ENCODE data around the gene TXNDC2.
"Not testable (repeated sequence)": the region's sequence is repeated elsewhere in the genome, so short reads cannot be mapped to it uniquely, and the experiment has no call there.

TXNDC2 gene

DNA sequence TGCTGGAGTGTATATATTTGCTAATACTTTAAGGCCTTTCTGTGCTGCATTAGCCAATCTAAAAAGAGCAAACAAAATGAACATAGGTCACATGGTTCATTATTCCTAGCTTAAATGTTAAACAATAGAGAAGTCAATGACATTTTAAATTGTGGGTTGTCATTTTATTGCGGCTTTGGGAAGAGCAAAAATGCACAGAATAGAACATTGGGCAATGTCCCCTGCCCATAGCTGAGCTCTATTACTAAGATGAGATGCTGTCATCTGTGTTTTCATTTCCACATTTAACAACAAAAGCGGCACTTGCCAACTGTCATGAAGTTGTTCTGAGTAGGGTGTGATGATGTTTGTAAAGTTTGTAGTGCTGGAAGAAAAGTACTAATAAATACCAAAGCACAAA lies 24.9 kb downstream of the TXNDC2 start:
- Histone ChIP-seq H4K20me1 (ENCODE audit: insufficient read depth, low read length) (peaks cover 8% of the 10 kb centered on the region), H3K36me3 (replicated peaks; ENCODE audit: low read depth, low read length) (no peaks in the 10 kb centered on the region), H2AFZ (ENCODE audit: low read depth, low read length) (no peak overlapping the region), H3K27ac (ENCODE audit: low read length) (no peak overlapping the region), H3K4me3 (ENCODE audit: low read length) (no peak overlapping the region), H3K79me2 (ENCODE audit: low read length) (peaks cover 17% of the 10 kb centered on the region), H3K9me3 (ENCODE audit: insufficient read depth, low read length) (no peaks in the 10 kb centered on the region), H3K4me1 (ENCODE audit: low read length) (peaks cover 8% of the 10 kb centered on the region), H3K9ac (ENCODE audit: low read length) (no peak overlapping the region), H3K27me3 (ENCODE audit: low read depth, low read length) (peaks cover 18% of the 10 kb centered on the region), H3K4me2 (ENCODE audit: low read length) (no peak overlapping the region)
- TF ChIP-seq, protein P1, sequence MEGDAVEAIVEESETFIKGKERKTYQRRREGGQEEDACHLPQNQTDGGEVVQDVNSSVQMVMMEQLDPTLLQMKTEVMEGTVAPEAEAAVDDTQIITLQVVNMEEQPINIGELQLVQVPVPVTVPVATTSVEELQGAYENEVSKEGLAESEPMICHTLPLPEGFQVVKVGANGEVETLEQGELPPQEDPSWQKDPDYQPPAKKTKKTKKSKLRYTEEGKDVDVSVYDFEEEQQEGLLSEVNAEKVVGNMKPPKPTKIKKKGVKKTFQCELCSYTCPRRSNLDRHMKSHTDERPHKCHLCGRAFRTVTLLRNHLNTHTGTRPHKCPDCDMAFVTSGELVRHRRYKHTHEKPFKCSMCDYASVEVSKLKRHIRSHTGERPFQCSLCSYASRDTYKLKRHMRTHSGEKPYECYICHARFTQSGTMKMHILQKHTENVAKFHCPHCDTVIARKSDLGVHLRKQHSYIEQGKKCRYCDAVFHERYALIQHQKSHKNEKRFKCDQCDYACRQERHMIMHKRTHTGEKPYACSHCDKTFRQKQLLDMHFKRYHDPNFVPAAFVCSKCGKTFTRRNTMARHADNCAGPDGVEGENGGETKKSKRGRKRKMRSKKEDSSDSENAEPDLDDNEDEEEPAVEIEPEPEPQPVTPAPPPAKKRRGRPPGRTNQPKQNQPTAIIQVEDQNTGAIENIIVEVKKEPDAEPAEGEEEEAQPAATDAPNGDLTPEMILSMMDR (IDR thresholded peaks at IDR 0.05; ENCODE audit: low read depth, low read length) = no peak
- no peak for TF ChIP-seq EZH2phosphoT487 (IDR thresholded peaks at IDR 0.05; ENCODE audit: low read depth)

DNA sequence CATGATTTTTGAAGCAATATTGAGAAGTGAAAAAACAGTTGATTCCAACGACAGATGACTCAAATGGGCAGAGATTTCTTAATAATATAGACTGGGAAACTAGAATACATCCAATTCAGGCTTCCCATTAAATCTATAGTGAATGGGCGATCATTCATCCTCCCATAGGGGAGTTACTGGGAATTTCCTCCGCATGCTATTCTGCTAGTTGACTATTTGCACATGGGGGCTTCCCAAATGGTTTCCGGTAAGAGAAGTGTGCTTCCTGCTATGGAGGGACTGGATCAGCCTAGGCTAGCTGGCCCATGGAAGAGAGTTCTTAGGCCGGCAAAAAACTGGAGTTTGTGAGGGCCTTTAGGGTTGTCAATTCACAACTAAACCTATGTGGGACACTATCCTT lies 25.5 kb downstream of the TXNDC2 start:
- peaks cover 13% of the 10 kb centered on the region for H3K4me1 ChIP-seq (ENCODE audit: low read length)
- peaks cover 18% of the 10 kb centered on the region for H3K27me3 ChIP-seq (ENCODE audit: low read depth, low read length)
- no peak overlapping the region for H3K4me2 ChIP-seq (ENCODE audit: low read length)
- H2AFZ ChIP-seq (ENCODE audit: low read depth, low read length) = no peak overlapping the region
- no peaks in the 10 kb centered on the region for H3K36me3 ChIP-seq (replicated peaks; ENCODE audit: low read depth, low read length)
- no peak overlapping the region for H3K27ac ChIP-seq (ENCODE audit: low read length)
- H3K79me2 ChIP-seq (ENCODE audit: low read length) = peaks cover 23% of the 10 kb centered on the region
- H3K9me3 ChIP-seq (ENCODE audit: insufficient read depth, low read length) = no peaks in the 10 kb centered on the region
- TF ChIP-seq, protein P1 (IDR thresholded peaks at IDR 0.05; ENCODE audit: low read depth, low read length) = no peak
- TF ChIP-seq EZH2phosphoT487 (IDR thresholded peaks at IDR 0.05; ENCODE audit: low read depth) = no peak
- H3K9ac ChIP-seq (ENCODE audit: low read length) = no peak overlapping the region
- H3K4me3 ChIP-seq (ENCODE audit: low read length) = no peak overlapping the region
- H4K20me1 ChIP-seq (ENCODE audit: insufficient read depth, low read length) = peaks cover 13% of the 10 kb centered on the region

DNA sequence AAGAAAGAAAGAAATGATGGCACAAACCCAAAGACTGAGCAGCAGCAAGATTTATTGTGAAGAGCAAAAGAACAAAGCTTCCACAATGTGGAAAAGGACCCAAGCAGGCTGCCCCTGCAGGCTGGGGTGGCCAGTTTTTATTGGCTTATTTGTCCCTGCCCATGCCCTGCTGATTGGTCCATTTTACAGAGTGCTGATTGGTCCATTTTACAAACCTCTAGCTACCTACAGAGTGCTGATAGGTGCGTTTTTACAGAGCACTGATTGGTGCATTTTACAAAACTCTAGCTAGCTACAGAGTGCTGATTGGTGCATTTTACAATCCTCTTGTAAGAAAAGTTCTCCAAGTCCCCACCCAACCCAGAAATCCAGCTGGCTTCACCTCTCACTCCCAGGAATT lies 26.5 kb downstream of the TXNDC2 start:
- H3K9me3 ChIP-seq (ENCODE audit: insufficient read depth, low read length); H3K36me3 ChIP-seq (replicated peaks; ENCODE audit: low read depth, low read length); H3K4me2 ChIP-seq (ENCODE audit: low read length); H3K4me3 ChIP-seq (ENCODE audit: low read length); H2AFZ ChIP-seq (ENCODE audit: low read depth, low read length); H3K9ac ChIP-seq (ENCODE audit: low read length); H3K27ac ChIP-seq (ENCODE audit: low read length): not testable (repeated sequence)
- H3K79me2 ChIP-seq (ENCODE audit: low read length) = peaks cover 33% of the 10 kb centered on the region
- peaks cover 18% of the 10 kb centered on the region for H3K27me3 ChIP-seq (ENCODE audit: low read depth, low read length)
- peaks cover 16% of the 10 kb centered on the region for H3K4me1 ChIP-seq (ENCODE audit: low read length)
- peaks cover 24% of the 10 kb centered on the region for H4K20me1 ChIP-seq (ENCODE audit: insufficient read depth, low read length)

DNA sequence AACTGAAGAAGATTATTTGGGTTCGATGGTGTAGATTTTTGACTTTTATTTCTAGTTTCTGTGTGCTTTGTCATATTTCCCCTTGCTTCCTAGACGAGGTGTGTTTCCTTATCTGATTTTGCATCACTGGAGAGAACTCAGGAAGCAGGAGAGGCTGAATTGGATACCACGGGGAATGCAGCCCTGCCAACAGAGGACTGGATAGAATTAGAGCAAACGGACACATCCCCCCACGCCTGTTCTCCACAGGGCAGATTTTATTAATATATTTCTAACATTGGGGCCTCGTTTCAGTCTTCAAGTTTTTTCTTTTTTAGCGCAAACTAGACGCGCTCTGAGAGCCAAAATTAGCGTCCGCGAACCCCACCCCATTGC lies 27.4 kb downstream of the TXNDC2 start:
- Histone ChIP-seq H4K20me1 (ENCODE audit: insufficient read depth, low read length) (peaks cover 32% of the 10 kb centered on the region), H3K27me3 (ENCODE audit: low read depth, low read length) (peaks cover 14% of the 10 kb centered on the region), H3K9me3 (ENCODE audit: insufficient read depth, low read length) (no peaks in the 10 kb centered on the region), H3K27ac (ENCODE audit: low read length) (no peak overlapping the region), H2AFZ (ENCODE audit: low read depth, low read length) (peak overlapping the region; percentile 96), H3K79me2 (ENCODE audit: low read length) (peaks cover 42% of the 10 kb centered on the region), H3K9ac (ENCODE audit: low read length) (peak overlapping the region; percentile 70), H3K4me3 (ENCODE audit: low read length) (peak overlapping the region; percentile 96), H3K36me3 (replicated peaks; ENCODE audit: low read depth, low read length) (no peaks in the 10 kb centered on the region), H3K4me2 (ENCODE audit: low read length) (peak overlapping the region; percentile 99), H3K4me1 (ENCODE audit: low read length) (peaks cover 16% of the 10 kb centered on the region)
- TF ChIP-seq, protein P1 (IDR thresholded peaks at IDR 0.05; ENCODE audit: low read depth, low read length) = no peak
- TF ChIP-seq EZH2phosphoT487 (IDR thresholded peaks at IDR 0.05; ENCODE audit: low read depth) = no peak
